Gastrocnemius medialis (tissue), 4 donors: ENCODE results near the gene ATPAF2. TPM values are rescaled to one million over a fixed set of nuclear protein-coding genes. Genes with fewer than 3 reads are reported as not detected.
A peak's percentile ranks its signal among the peaks of the same experiment; 100 is the strongest.

ENCODE experiments used
- ATAC-seq, 2 donors: fragments of 150-250 bp; one replicate each; pipeline ENCODE4 v1.9.1; 2016
- DNase-seq, 2 donors: peaks; one replicate each; pipeline ENCODE4 v3.0.0-alpha.2; 2019
- H3K27ac ChIP-seq, 4 donors: fragments of 200-600 bp; sonication (generic); 1 replicate in 1 of 4; 2 replicates in 3 of 4; pipeline ENCODE4 v1.5.1; 2016 to 2018; ENCODE audit warnings: mild to moderate bottlenecking in 2 of 4, moderate library complexity in 1 of 4
- H3K27me3 ChIP-seq, 3 donors: fragments of 200-600 bp; sonication (generic) in 2 of 3; 1 replicate in 1 of 3; 2 replicates in 2 of 3; pipeline versions ENCODE4 v1.5.1 to v1.6.0; 2016 to 2019; ENCODE audit warnings: mild to moderate bottlenecking in 1 of 3, moderate library complexity in 1 of 3
- H3K36me3 ChIP-seq, 2 donors: fragments of 200-600 bp; sonication (generic) in 1 of 2; one replicate each; pipeline ENCODE4 v1.5.1; 2017 to 2018
- H3K4me1 ChIP-seq, 2 donors: fragments of 200-600 bp; sonication (generic) in 1 of 2; one replicate each; pipeline ENCODE4 v1.5.1; 2016 to 2017; ENCODE audit warnings: mild to moderate bottlenecking in 2 of 2
- H3K4me3 ChIP-seq, 4 donors: fragments of 200-600 bp; sonication (generic) in 3 of 4; 1 replicate in 1 of 4; 2 replicates in 3 of 4; pipeline ENCODE4 v1.5.1; 2016 to 2019; ENCODE audit warnings: mild to moderate bottlenecking in 2 of 4
- H3K9me3 ChIP-seq, 3 donors: fragments of 200-600 bp; sonication (generic) in 2 of 3; 1 replicate in 1 of 3; 2 replicates in 2 of 3; pipeline ENCODE4 v1.5.1; 2016 to 2019
- CTCF ChIP-seq, 5 experiments: fragments of 450-650 bp in 3 of 5; fragments of 200-600 bp in 2 of 5; sonication (generic) in 2 of 5; IDR thresholded peaks in 4 of 5; conservative IDR thresholded peaks in 1 of 5; 1 replicate in 4 of 5; 2 replicates in 1 of 5; pipeline ENCODE4 v1.5.1; 2016 to 2019; ENCODE audit warnings: antibody characterized with exemption in 5 of 5, mild to moderate bottlenecking in 3 of 5, moderate library complexity in 3 of 5
- POLR2A ChIP-seq, 2 donors: fragments of 450-650 bp; IDR thresholded peaks; one replicate each; pipeline ENCODE4 v1.6.1; 2017; ENCODE audit warnings: antibody characterized with exemption in 2 of 2, mild to moderate bottlenecking in 2 of 2, moderate library complexity in 2 of 2
- in situ Hi-C, 4 donors: fragments of 200-750 bp; cut with MboI; loops; one replicate each; pipeline versions ENCODE4 v1.15.0 to v1.8.0; 2017; ENCODE audit warnings: low sequenced_read_pairs in 4 of 4
- intact Hi-C: fragments of 100-400 bp; cut with DNase I; formaldehyde crosslinking; loops from one replicate; pipeline ENCODE4 v1.15.1; 2023; ENCODE audit warnings: low total_unique reads
- total RNA-seq, 4 donors: library from RNA; depleted of rRNA; stranded (reverse); fragments of >200 nt; gene quantifications; one replicate each; pipeline versions ENCODE4 v1.1.0 to v1.2.3, GENCODE V29; 2016

Gene ATPAF2
- total RNA-seq, 4 donors from 2014 or later = 12.6 to 19.9 (median 16.2) TPM

- no peaks in the 10 kb centered on the region for H3K27me3 ChIP-seq
- no peak overlapping the region for H3K27ac ChIP-seq
- H3K4me3 ChIP-seq = no peak overlapping the region
- no peaks in the 10 kb centered on the region for H3K9me3 ChIP-seq
- ATAC-seq (no peak), DNase-seq (no peak)
- H3K36me3 ChIP-seq = peaks cover 0 to 20% of the 10 kb centered on the region in 2 donors
- in situ Hi-C loops = no loop called here
- intact Hi-C loops = no loop called here
- peaks cover 5 to 18% of the 10 kb centered on the region in 2 donors for H3K4me1 ChIP-seq
- TF ChIP-seq POLR2A (IDR thresholded peaks at IDR 0.05) (no peak), CTCF (IDR thresholded peaks at IDR 0.05 in 4 of 5, conservative IDR thresholded peaks at IDR 0.05 in 1 of 5) (no peak)
Measured at GRCh38 chr17:18069101-18069500, 30.1 kb upstream of the ATPAF2 start.

GRCh38 chr17:18066866-18067265 is 27.9 kb upstream of the ATPAF2 start:
- Histone ChIP-seq H3K4me3 (no peak overlapping the region), H3K4me1 (peaks cover 10 to 23% of the 10 kb centered on the region in 2 donors), H3K9me3 (no peaks in the 10 kb centered on the region), H3K27me3 (no peaks in the 10 kb centered on the region), H3K36me3 (peaks cover 0 to 34% of the 10 kb centered on the region in 2 donors), H3K27ac (no peak overlapping the region)
- TF ChIP-seq CTCF (IDR thresholded peaks at IDR 0.05 in 4 of 5, conservative IDR thresholded peaks at IDR 0.05 in 1 of 5) (no peak), POLR2A (IDR thresholded peaks at IDR 0.05) (no peak)
- no peak for ATAC-seq
- in situ Hi-C loops (no loop called here), intact Hi-C loops (no loop called here)
- no peak for DNase-seq

GRCh38 chr17:18065546-18065945 is 26.6 kb upstream of the ATPAF2 start:
- no peak overlapping the region for H3K27ac ChIP-seq
- H3K4me3 ChIP-seq = no peak overlapping the region
- TF ChIP-seq CTCF (IDR thresholded peaks at IDR 0.05 in 4 of 5, conservative IDR thresholded peaks at IDR 0.05 in 1 of 5) = no peak
- no peak for TF ChIP-seq POLR2A (IDR thresholded peaks at IDR 0.05)
- ATAC-seq = no peak
- peaks cover 10 to 15% of the 10 kb centered on the region in 2 donors for H3K4me1 ChIP-seq
- in situ Hi-C loops = no loop called here
- intact Hi-C loops = no loop called here
- H3K27me3 ChIP-seq = no peaks in the 10 kb centered on the region
- DNase-seq = no peak
- peaks cover 0 to 47% of the 10 kb centered on the region in 2 donors for H3K36me3 ChIP-seq
- H3K9me3 ChIP-seq = no peaks in the 10 kb centered on the region

GRCh38 chr17:18064053-18064452 is 25.1 kb upstream of the ATPAF2 start:
- intact Hi-C loops = no loop called here
- ATAC-seq = peak; percentile 98 to 99
- DNase-seq = peak; percentile 45 to 74

More at GRCh38 chr17:18064053-18064452, 25.1 kb upstream of the ATPAF2 start:
- Histone ChIP-seq H3K27me3 (no peaks in the 10 kb centered on the region), H3K9me3 (no peaks in the 10 kb centered on the region), H3K4me3 (no peak overlapping the region), H3K4me1 (peaks cover 10 to 15% of the 10 kb centered on the region in 2 donors), H3K27ac (peak overlapping the region; percentile 76 to 86 (median 82)), H3K36me3 (peaks cover 0 to 50% of the 10 kb centered on the region in 2 donors)
- in situ Hi-C loops = no loop called here
- no peak for TF ChIP-seq POLR2A (IDR thresholded peaks at IDR 0.05)
- peak; percentile 16 to 50 (median 39) for TF ChIP-seq CTCF (IDR thresholded peaks at IDR 0.05 in 4 of 5, conservative IDR thresholded peaks at IDR 0.05 in 1 of 5)
